HepG2 (cell line): Measurements from ENCODE around the gene CSNK1G3. TPM values are rescaled to one million over a fixed set of nuclear protein-coding genes. Genes with fewer than 3 reads are reported as not detected.

ENCODE experiments used
- ATAC-seq: fragments of 200-7000 bp; cut with Tn5 transposase; 3 replicates; pipeline ENCODE4 v1.9.1; 2020; ENCODE audit warnings: mild to moderate bottlenecking, moderate library complexity
- BruUV-seq: library from RNA; stranded (reverse); fragments of 400-500 nt; replicated peaks from 2 replicates; lab custom pipeline; 2021; lab: Mats Ljungman, UMichigan
- CTCF ChIA-PET: fragments of 300-600 bp; formaldehyde crosslinking; extraction: SDS; loops from one replicate; lab custom pipeline; 2021; ENCODE audit warnings: low total read pairs, inconsistent platforms, low intra/inter-chr PET ratio; lab: Yijun Ruan, JAX
- POLR2A ChIA-PET: fragments of 350-600 bp; sonication (Branson Sonifier 250); formaldehyde crosslinking; loops from one replicate; lab custom pipeline; 2020; ENCODE audit warnings: antibody characterized with exemption, inconsistent platforms; lab: Yijun Ruan, JAX
- DNase-seq: peaks from one replicate; pipeline ENCODE4 v3.0.0-alpha.2; 2015; ENCODE audit warnings: low spot score
- FAIRE-seq: peaks from 3 replicates; lab custom pipeline; 2011; peaks lifted over from hg19 to GRCh38; lab: Jason Lieb, UNC
- H2AFZ ChIP-seq: one replicate; pipeline ENCODE4 v1.6.1; 2011; ENCODE audit warnings: low read length, inconsistent platforms
- H3K27ac ChIP-seq: fragments of 300-600 bp; 3 replicates; pipeline ENCODE4 v1.8.0; 2011; ENCODE audit warnings: mixed run types, mild to moderate bottlenecking, mixed read lengths, low read length, inconsistent platforms; ENCODE audit not compliant: insufficient read depth; ENCODE audit errors: extremely low read length
- H3K27me3 ChIP-seq, 2 experiments: fragments of 200-600 bp in 1 of 2; 2 replicates in 1 of 2; 3 replicates in 1 of 2; pipeline versions ENCODE4 v1.6.0 to v1.8.0; 2011; ENCODE audit warnings: low read length in 2 of 2, mild to moderate bottlenecking in 2 of 2, moderate library complexity in 2 of 2, inconsistent platforms in 1 of 2; ENCODE audit not compliant: insufficient read depth in 2 of 2, control insufficient read depth in 1 of 2
- H3K36me3 ChIP-seq, 2 experiments: fragments of 200-600 bp in 1 of 2; replicated peaks in 1 of 2; 2 replicates in 1 of 2; 3 replicates in 1 of 2; pipeline versions ENCODE4 v1.5.1 to v1.8.0; 2011; ENCODE audit warnings: low read length in 2 of 2, inconsistent platforms in 1 of 2; ENCODE audit not compliant: insufficient read depth in 2 of 2, control insufficient read depth in 1 of 2
- H3K4me1 ChIP-seq: 2 replicates; pipeline ENCODE4 v1.5.1; 2012; ENCODE audit warnings: low read length, inconsistent platforms; ENCODE audit not compliant: insufficient read depth
- H3K4me2 ChIP-seq: 2 replicates; pipeline ENCODE4 v1.6.0; 2011; ENCODE audit warnings: low read depth, low read length, inconsistent platforms
- H3K4me3 ChIP-seq, 3 experiments: fragments of 200-600 bp in 1 of 3; sonication (generic), shearing (Covaris generic) in 1 of 3; replicated peaks in 1 of 3; 2 replicates each; pipeline ENCODE4 v1.5.1; 2011 to 2016; ENCODE audit warnings: low read length in 3 of 3, inconsistent platforms in 2 of 3, low read depth in 2 of 3, mild to moderate bottlenecking in 2 of 3, control low read depth in 1 of 3, mixed read lengths in 1 of 3; ENCODE audit not compliant: insufficient read depth in 1 of 3
- H3K79me2 ChIP-seq: one replicate; pipeline ENCODE4 v1.6.1; 2011; ENCODE audit warnings: low read length, inconsistent platforms; ENCODE audit not compliant: insufficient read depth
- H3K9ac ChIP-seq: 2 replicates; pipeline ENCODE4 v1.6.0; 2011; ENCODE audit warnings: mild to moderate bottlenecking, low read depth, low read length, inconsistent platforms; ENCODE audit not compliant: insufficient read depth
- H3K9me3 ChIP-seq: 2 replicates; pipeline ENCODE4 v1.5.1; 2012; ENCODE audit warnings: mild to moderate bottlenecking, low read length
- H4K20me1 ChIP-seq: 2 replicates; pipeline ENCODE4 v1.6.0; 2011; ENCODE audit warnings: inconsistent platforms, mild to moderate bottlenecking, low read length, moderate library complexity; ENCODE audit not compliant: insufficient read depth
- ARHGAP35 ChIP-seq: sonication (generic); formaldehyde crosslinking; IDR thresholded peaks from 2 replicates; pipeline ENCODE4 v1.9.0; 2022; ENCODE audit warnings: mild to moderate bottlenecking, inconsistent platforms, moderate library complexity, missing genetic modification reagents, borderline replicate concordance
- CAMTA2 ChIP-seq: sonication (generic); formaldehyde crosslinking; IDR thresholded peaks from 2 replicates; pipeline ENCODE4 v1.4.0; 2020; ENCODE audit warnings: mild to moderate bottlenecking, missing genetic modification reagents, borderline replicate concordance
- CSRNP1 ChIP-seq: sonication (generic); formaldehyde crosslinking; IDR thresholded peaks from 2 replicates; pipeline ENCODE4 v1.8.1; 2023; ENCODE audit warnings: mild to moderate bottlenecking, missing genetic modification reagents
- MEIS1 ChIP-seq: sonication (generic); formaldehyde crosslinking; IDR thresholded peaks from 2 replicates; pipeline ENCODE4 v1.9.0; 2021; ENCODE audit warnings: mild to moderate bottlenecking, missing genetic modification reagents, moderate library complexity, borderline replicate concordance
- RBM39 ChIP-seq: fragments of 200-400 bp; formaldehyde crosslinking; IDR thresholded peaks from one replicate; pipeline ENCODE4 v1.6.1; 2018; ENCODE audit warnings: antibody characterized with exemption, mild to moderate bottlenecking, low read depth, low read length; ENCODE audit not compliant: poor library complexity, severe bottlenecking
- RCOR2 ChIP-seq: IDR thresholded peaks from 2 replicates; pipeline ENCODE4 v1.6.1; 2016; ENCODE audit warnings: missing biosample characterization, missing genetic modification reagents
- TMF1 ChIP-seq: sonication (generic); formaldehyde crosslinking; IDR thresholded peaks from 2 replicates; pipeline ENCODE4 v1.8.1; 2022; ENCODE audit warnings: low read depth, missing genetic modification reagents
- ZBTB37 ChIP-seq: sonication (generic); formaldehyde crosslinking; IDR thresholded peaks from 2 replicates; pipeline ENCODE4 v1.4.0; 2020; ENCODE audit warnings: mild to moderate bottlenecking, missing genetic modification reagents
- ZBTB39 ChIP-seq: sonication (generic); formaldehyde crosslinking; IDR thresholded peaks from 2 replicates; pipeline ENCODE4 v1.5.0; 2020; ENCODE audit warnings: missing genetic modification reagents
- ZNF235 ChIP-seq: sonication (generic); formaldehyde crosslinking; IDR thresholded peaks from 2 replicates; pipeline ENCODE4 v1.8.1; 2023; ENCODE audit warnings: mild to moderate bottlenecking, missing genetic modification reagents, borderline replicate concordance
- ZNF30 ChIP-seq: sonication (generic); formaldehyde crosslinking; IDR thresholded peaks from 2 replicates; pipeline ENCODE4 v1.5.0; 2020; ENCODE audit warnings: mild to moderate bottlenecking, missing genetic modification reagents
- ZNF720 ChIP-seq: sonication (generic); formaldehyde crosslinking; IDR thresholded peaks from 2 replicates; pipeline ENCODE4 v1.4.0; 2020; ENCODE audit warnings: missing genetic modification reagents
- in situ Hi-C: cut with HindIII; loops from 2 replicates; pipeline ENCODE4 v1.10.0; 2017; ENCODE audit warnings: low pct_unique_long_range_greater_than_20kb; ENCODE audit not compliant: extremely low pct_ligation_motif_present
- intact Hi-C: fragments of 100-400 bp; cut with micrococcal nuclease; formaldehyde crosslinking; loops from one replicate; pipeline ENCODE4 v1.10.0; 2022; ENCODE audit not compliant: unreplicated experiment
- polyA plus RNA-seq, 8 experiments: library from polyadenylated mRNA; depleted of rRNA in 3 of 8; stranded (reverse) in 7 of 8; unstranded in 1 of 8; fragments of >200 nt; fragmentation: Illumina TruSeq in 4 of 8; extraction: Trizol in 4 of 8; gene quantifications; 2 replicates each; pipeline versions ENCODE4 v1.2.1 to v1.2.3, GENCODE V29; 2011 to 2016; ENCODE audit warnings: low read depth in 4 of 8, missing spikeins in 1 of 8, mixed read lengths in 1 of 8; ENCODE audit not compliant: insufficient read depth in 1 of 8
- total RNA-seq, 5 experiments: library from RNA; depleted of rRNA; stranded (reverse); fragments of >200 nt; fragmentation: Illumina TruSeq; extraction: Trizol; gene quantifications; 2 replicates each; pipeline ENCODE4 v1.2.3, GENCODE V29; 2016; ENCODE audit warnings: low read depth in 1 of 5

CSNK1G3 gene
- total and polyA plus RNA-seq, 2 of the 13 experiments (the other 11 are each of a cell fraction or from before 2014, with no cell fraction given), result 11.3 to 31.5 TPM

GRCh38 chr5:123518111-123518510, 6.1 kb downstream of the CSNK1G3 start:
- H3K4me1 ChIP-seq, result peaks cover 42% of the 10 kb centered on the region
- H2AFZ ChIP-seq, result no peak overlapping the region
- no peak overlapping the region for H3K4me3 ChIP-seq
- H3K36me3 ChIP-seq, result no peaks in the 10 kb centered on the region
- DNase-seq (no peak), ATAC-seq (no peak), FAIRE-seq (no peak)
- intact Hi-C loops, result loop anchor here (10.0 kb wide), 1 partner anchor 673 kb away; the partner anchor contains the start of gene SNX24
- peaks cover 98% of the 10 kb centered on the region for H3K79me2 ChIP-seq
- no peaks in the 10 kb centered on the region for H3K27me3 ChIP-seq
- no peaks in the 10 kb centered on the region for H3K9me3 ChIP-seq
- in situ Hi-C loops, result no loop called here
- H3K4me2 ChIP-seq, result no peak overlapping the region
- H3K27ac ChIP-seq, result no peak overlapping the region
- TF ChIP-seq TMF1 (CRISPR knock-in tag) (no peak), ZNF30 (no peak), ZNF235 (CRISPR knock-in tag) (no peak), ZBTB39 (CRISPR knock-in tag) (no peak), ZNF720 (CRISPR knock-in tag) (no peak), RBM39 (no peak), MEIS1 (CRISPR knock-in tag) (no peak), ARHGAP35 (CRISPR knock-in tag) (no peak), ZBTB37 (CRISPR knock-in tag) (no peak), RCOR2 (CRISPR knock-in tag) (no peak), CAMTA2 (no peak), CSRNP1 (CRISPR knock-in tag) (no peak)
- no TSS peak for BruUV-seq
- ChIA-PET CTCF (no interaction called here), POLR2A (no interaction called here)
- H4K20me1 ChIP-seq, result peaks cover 10% of the 10 kb centered on the region; the same call in 1 of the 2 replicates
- no peak overlapping the region for H3K9ac ChIP-seq
